GM21367 (cell line): ENCODE measurements around the gene DNAJC1.

Experiments used
- ATAC-seq: cut with Tn5 transposase; IDR thresholded peaks from one replicate; pipeline ENCODE4 v1.9.1; 2021; ENCODE audit not compliant: unreplicated experiment

DNAJC1 gene

DNA sequence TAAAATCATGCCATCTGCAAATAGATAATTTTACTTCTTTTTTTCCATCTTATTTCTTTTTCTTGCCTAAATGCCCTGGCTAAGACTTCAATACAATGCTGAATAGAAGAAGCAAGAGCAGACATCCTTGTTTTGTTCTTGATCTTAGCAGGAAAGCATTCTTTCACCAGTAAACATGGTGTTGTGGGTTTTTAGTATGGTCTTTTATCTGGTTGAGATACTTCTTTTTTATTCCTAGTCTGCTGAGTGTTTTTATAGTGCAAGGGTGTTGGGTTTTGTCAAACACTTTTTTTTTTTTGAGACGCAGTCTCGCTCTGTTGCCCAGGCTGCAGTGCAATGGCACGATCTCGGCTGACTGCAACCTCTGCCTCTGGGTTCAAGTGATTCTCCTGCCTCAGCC is 232.3 kb downstream of the DNAJC1 start:
- no peak for ATAC-seq

- ATAC-seq, result no peak
Measured at GRCh38 chr10:21769041-21769440, 234.5 kb downstream of the DNAJC1 start.

- ATAC-seq, result no peak
Measured at GRCh38 chr10:21764466-21765189, 238.9 kb downstream of the DNAJC1 start.

- no peak for ATAC-seq
Measured at GRCh38 chr10:21760332-21760731, 243.2 kb downstream of the DNAJC1 start.

- no peak for ATAC-seq
Measured at GRCh38 chr10:21759232-21759631, 244.3 kb downstream of the DNAJC1 start.

- ATAC-seq, result no peak
Measured at GRCh38 chr10:21758696-21759095, 244.8 kb downstream of the DNAJC1 start.

- no peak for ATAC-seq
Measured at GRCh38 chr10:21758239-21758638, 245.3 kb downstream of the DNAJC1 start.

GRCh38 chr10:21757185-21757901 is 246.2 kb downstream of the DNAJC1 start:
- no peak for ATAC-seq

- ATAC-seq, result no peak
Measured at GRCh38 chr10:21756707-21757106, 246.8 kb downstream of the DNAJC1 start.

DNA sequence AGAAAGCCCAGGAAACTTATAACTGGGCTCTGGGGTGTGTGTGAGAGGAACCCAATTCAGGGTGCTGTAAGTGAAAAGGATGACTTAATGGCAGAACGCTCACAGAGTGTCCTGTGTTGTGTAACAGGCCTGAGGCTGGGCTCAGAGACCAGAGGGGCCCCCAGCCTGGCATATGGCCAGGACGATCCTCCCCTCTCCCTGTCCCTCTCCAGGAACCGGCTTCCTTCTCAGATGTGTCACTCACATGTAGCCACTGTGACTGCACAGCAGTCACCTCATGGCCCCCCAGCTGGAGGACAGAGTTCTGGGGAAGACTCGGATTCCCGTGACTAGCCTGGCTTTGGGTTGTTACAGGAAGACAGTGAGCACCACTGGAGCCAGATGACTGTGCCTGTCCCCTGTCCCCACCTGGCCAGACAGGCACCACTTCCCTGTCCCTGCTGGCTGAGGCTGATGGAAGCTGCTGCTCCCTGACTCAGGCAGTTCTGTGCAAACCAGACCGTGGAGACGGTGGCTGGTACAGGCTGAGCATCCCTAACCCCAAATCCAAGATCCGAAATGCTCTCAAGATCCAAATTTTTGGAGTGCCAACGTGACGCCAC is 249.0 kb downstream of the DNAJC1 start:
- ATAC-seq, result no peak

DNA sequence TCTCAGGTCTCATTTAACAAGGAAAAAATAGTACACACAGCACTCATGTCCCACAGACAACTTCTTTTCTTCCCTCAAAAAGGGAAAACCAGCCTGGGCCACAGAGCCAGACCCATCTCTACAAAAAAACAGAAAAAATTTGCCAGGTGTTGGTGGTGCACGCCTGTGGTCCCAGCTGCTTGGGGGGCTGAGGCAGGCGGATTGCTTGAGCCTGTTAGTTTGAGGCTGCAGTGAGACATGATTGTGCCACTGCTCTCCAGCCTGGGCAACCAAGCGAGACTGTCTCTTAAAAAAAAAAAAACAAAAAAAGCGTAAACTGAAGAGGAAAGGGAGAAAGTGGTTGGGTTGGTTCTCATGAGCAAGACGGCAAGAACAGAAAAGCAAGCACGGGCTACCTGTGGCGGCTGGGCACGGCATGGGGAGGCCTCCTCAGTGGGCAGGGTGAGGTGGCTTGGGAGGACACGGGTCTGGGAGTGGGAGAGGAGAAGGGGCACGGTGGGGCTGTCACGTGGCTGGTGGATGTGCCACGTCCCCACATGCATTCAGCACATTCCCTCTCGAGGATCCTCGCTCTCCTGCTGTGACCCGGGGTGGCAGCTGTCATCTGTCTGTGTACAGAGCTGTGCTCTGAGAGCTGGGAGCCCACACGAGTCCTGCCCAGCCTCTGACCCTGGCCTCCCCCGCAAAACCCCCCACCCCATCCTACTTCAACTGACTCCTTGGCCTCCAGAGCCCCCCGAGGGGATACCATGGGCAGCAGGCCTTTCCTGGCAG is 249.8 kb downstream of the DNAJC1 start:
- ATAC-seq, result no peak

GRCh38 chr10:21751341-21752310 is 251.9 kb downstream of the DNAJC1 start:
- no peak for ATAC-seq

GRCh38 chr10:21750424-21750823 is 253.1 kb downstream of the DNAJC1 start:
- no peak for ATAC-seq

DNA sequence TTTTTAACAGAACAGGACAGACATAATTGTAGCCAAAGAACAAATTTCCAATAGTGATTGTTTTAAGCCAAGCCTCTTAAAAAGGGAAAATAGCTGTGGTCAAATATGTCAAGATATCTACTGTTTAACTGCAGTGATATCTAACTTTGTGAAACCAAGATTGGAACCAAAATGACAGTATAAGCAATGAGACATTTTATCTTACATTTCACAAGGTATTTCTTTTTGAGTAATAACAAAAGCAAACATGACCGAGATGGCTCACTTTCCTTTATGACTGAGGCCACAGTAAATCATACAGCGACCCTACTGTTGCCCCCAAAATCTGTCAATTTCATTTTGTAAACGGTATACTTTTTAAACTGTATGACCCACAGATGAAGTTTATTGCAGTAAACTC is 253.7 kb downstream of the DNAJC1 start:
- no peak for ATAC-seq

- ATAC-seq, result no peak
Measured at GRCh38 chr10:21747809-21748208, 255.7 kb downstream of the DNAJC1 start.

GRCh38 chr10:21746118-21746517 is 257.4 kb downstream of the DNAJC1 start:
- no peak for ATAC-seq

DNA sequence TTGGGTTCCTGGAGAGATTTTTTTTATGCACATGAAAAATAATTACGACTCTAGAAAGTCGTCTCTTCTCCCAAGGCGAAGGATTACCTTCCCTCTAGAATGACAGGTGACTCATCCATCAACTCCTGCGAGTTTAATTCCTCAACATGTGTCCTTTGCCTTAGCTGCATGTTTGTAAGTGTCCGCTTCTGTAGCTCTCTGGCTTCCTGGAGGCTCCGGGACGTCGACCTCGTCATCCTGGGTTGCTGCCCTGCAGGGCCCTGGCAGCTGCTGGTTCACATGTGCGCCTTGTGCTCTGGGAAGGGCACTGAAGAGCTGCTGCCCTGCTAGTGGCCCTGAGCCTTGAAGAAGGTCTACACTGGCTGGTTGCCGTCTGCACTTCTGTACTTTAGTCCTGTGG is 259.3 kb downstream of the DNAJC1 start:
- no peak for ATAC-seq

GRCh38 chr10:21742740-21743412 is 260.7 kb downstream of the DNAJC1 start:
- no peak for ATAC-seq

GRCh38 chr10:21740989-21741388 is 262.5 kb downstream of the DNAJC1 start:
- no peak for ATAC-seq

DNA sequence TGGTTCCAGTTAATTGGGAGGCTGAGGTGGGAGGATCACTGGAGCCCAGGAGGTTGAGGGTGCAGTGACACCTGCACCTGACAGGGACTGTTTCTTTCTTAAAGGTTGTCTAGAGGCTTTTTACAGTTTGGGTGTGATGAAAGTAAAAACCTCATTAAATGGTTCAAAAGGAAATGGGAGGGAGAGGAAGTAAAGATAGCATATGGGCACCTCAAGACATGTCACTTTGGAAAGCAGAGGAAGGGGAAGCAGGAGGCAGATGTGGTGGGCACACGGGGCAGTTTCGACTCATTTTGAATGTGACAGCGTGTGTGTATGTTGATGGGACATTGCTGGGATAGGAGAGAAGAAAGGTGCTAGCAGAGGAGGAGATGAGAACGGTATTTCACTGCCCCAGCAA is 266.4 kb downstream of the DNAJC1 start:
- no peak for ATAC-seq
